Uterus (tissue), 4 donors: Measurements from ENCODE around the gene INSM1. TPM values are rescaled to one million over a fixed set of nuclear protein-coding genes. Genes with fewer than 3 reads are reported as not detected.

Experiments used
- DNase-seq, 2 donors: peaks; one replicate each; pipeline ENCODE4 v3.0.0-alpha.2; 2019 to 2020
- H3K27ac ChIP-seq, 2 donors: fragments of 200-600 bp; sonication (generic); 1 replicate in 1 of 2; 2 replicates in 1 of 2; pipeline ENCODE4 v1.5.1; 2016 to 2018
- H3K27me3 ChIP-seq, 2 donors: fragments of 200-600 bp; sonication (generic); one replicate each; pipeline ENCODE4 v1.5.1; 2018 to 2019; ENCODE audit warnings: control low read depth in 1 of 2
- H3K36me3 ChIP-seq, 2 donors: fragments of 200-600 bp; sonication (generic); one replicate each; pipeline ENCODE4 v1.5.1; 2019; ENCODE audit warnings: control low read depth in 1 of 2
- H3K4me1 ChIP-seq, 2 donors: fragments of 200-600 bp; sonication (generic); one replicate each; pipeline ENCODE4 v1.5.1; 2018 to 2019; ENCODE audit warnings: control low read depth in 1 of 2
- H3K4me3 ChIP-seq, 2 donors: fragments of 200-600 bp; sonication (generic); 1 replicate in 1 of 2; 2 replicates in 1 of 2; pipeline ENCODE4 v1.5.1; 2018 to 2019; ENCODE audit warnings: mild to moderate bottlenecking in 1 of 2
- H3K9me3 ChIP-seq, 2 donors: fragments of 200-600 bp; sonication (generic); one replicate each; pipeline ENCODE4 v1.5.1; 2019; ENCODE audit warnings: control low read depth in 1 of 2
- CTCF ChIP-seq, 4 experiments: fragments of 200-600 bp in 2 of 4; fragments of 450-650 bp in 2 of 4; sonication (generic) in 2 of 4; IDR thresholded peaks; one replicate each; pipeline ENCODE4 v1.5.1; 2016 to 2019; ENCODE audit warnings: antibody characterized with exemption in 4 of 4, mild to moderate bottlenecking in 2 of 4, moderate library complexity in 1 of 4
- POLR2A ChIP-seq, 2 donors: fragments of 450-650 bp; IDR thresholded peaks; one replicate each; pipeline ENCODE4 v1.6.1; 2016; ENCODE audit warnings: antibody characterized with exemption in 2 of 2, mild to moderate bottlenecking in 1 of 2, moderate library complexity in 1 of 2
- intact Hi-C: fragments of 100-400 bp; cut with DNase I; formaldehyde crosslinking; loops from one replicate; pipeline ENCODE4 v1.15.1; 2023; ENCODE audit warnings: low total_unique reads
- total RNA-seq, 4 donors: library from RNA; depleted of rRNA in 3 of 4; stranded (reverse); fragments of >200 nt in 3 of 4; gene quantifications; one replicate each; pipeline versions ENCODE4 v1.1.0 to v1.2.4, GENCODE V29; 2014 to 2023
- donor health status: DM: yes; HTN: yes; CAD: no.

Gene INSM1
- total RNA-seq, 4 donors from 2014 or later: not detected

- H3K4me1 ChIP-seq: no peaks in the 10 kb centered on the region
- H3K36me3 ChIP-seq: no peaks in the 10 kb centered on the region
- no peak overlapping the region for H3K4me3 ChIP-seq
- no peak overlapping the region for H3K27ac ChIP-seq
- H3K27me3 ChIP-seq: no peaks in the 10 kb centered on the region
- TF ChIP-seq CTCF (IDR thresholded peaks at IDR 0.05) (no peak), POLR2A (IDR thresholded peaks at IDR 0.05) (no peak)
- H3K9me3 ChIP-seq: no peaks in the 10 kb centered on the region
- intact Hi-C loops: no loop called here
- no peak for DNase-seq
Measured at GRCh38 chr20:20327746-20328145, 40.2 kb upstream of the INSM1 start.

- TF ChIP-seq CTCF (IDR thresholded peaks at IDR 0.05) (no peak), POLR2A (IDR thresholded peaks at IDR 0.05) (no peak)
- Histone ChIP-seq H3K4me1 (no peaks in the 10 kb centered on the region), H3K27me3 (no peaks in the 10 kb centered on the region), H3K36me3 (no peaks in the 10 kb centered on the region), H3K4me3 (no peak overlapping the region), H3K9me3 (no peaks in the 10 kb centered on the region), H3K27ac (no peak overlapping the region)
- DNase-seq: no peak
- intact Hi-C loops: no loop called here
Measured at GRCh38 chr20:20329564-20329963, 38.3 kb upstream of the INSM1 start.

- Histone ChIP-seq H3K27ac (no peak overlapping the region), H3K27me3 (no peaks in the 10 kb centered on the region), H3K4me3 (no peak overlapping the region), H3K36me3 (no peaks in the 10 kb centered on the region), H3K9me3 (no peaks in the 10 kb centered on the region), H3K4me1 (no peaks in the 10 kb centered on the region)
- intact Hi-C loops: no loop called here
- TF ChIP-seq CTCF (IDR thresholded peaks at IDR 0.05): no peak
- TF ChIP-seq POLR2A (IDR thresholded peaks at IDR 0.05): no peak
- no peak for DNase-seq
Measured at GRCh38 chr20:20331156-20331555, 36.7 kb upstream of the INSM1 start.

GRCh38 chr20:20331817-20332216 is 36.1 kb upstream of the INSM1 start:
- H3K36me3 ChIP-seq: no peaks in the 10 kb centered on the region
- no peaks in the 10 kb centered on the region for H3K9me3 ChIP-seq
- H3K4me3 ChIP-seq: no peak overlapping the region
- no peak overlapping the region for H3K27ac ChIP-seq
- TF ChIP-seq CTCF (IDR thresholded peaks at IDR 0.05) (no peak), POLR2A (IDR thresholded peaks at IDR 0.05) (no peak)
- H3K27me3 ChIP-seq: no peaks in the 10 kb centered on the region
- no peaks in the 10 kb centered on the region for H3K4me1 ChIP-seq
- intact Hi-C loops: no loop called here
- DNase-seq: no peak

GRCh38 chr20:20333866-20334265 is 34.0 kb upstream of the INSM1 start:
- intact Hi-C loops: no loop called here
- TF ChIP-seq POLR2A (IDR thresholded peaks at IDR 0.05) (no peak), CTCF (IDR thresholded peaks at IDR 0.05) (no peak)
- H3K36me3 ChIP-seq: no peaks in the 10 kb centered on the region

More at GRCh38 chr20:20333866-20334265, 34.0 kb upstream of the INSM1 start:
- Histone ChIP-seq H3K9me3 (no peaks in the 10 kb centered on the region), H3K4me3 (no peak overlapping the region), H3K27me3 (no peaks in the 10 kb centered on the region), H3K27ac (no peak overlapping the region), H3K4me1 (no peaks in the 10 kb centered on the region)
- no peak for DNase-seq
